SK-N-SH treated with all-trans-retinoic acid at 6 μM for 48 hours (cell line): Measurements from ENCODE around the gene HABP4.

Experiments
- ATAC-seq: fragments of 200-7000 bp; cut with Tn5 transposase; 3 replicates; pipeline ENCODE4 v1.9.1; 2020; ENCODE audit warnings: mild to moderate bottlenecking, moderate library complexity
- BACH2 ChIP-seq: fragments of 250-450 bp; sonication (Bioruptor Pico); IDR thresholded peaks from 2 replicates; pipeline ENCODE4 v1.9.0; 2021; ENCODE audit warnings: mild to moderate bottlenecking, borderline replicate concordance
- CSDC2 ChIP-seq: fragments of 250-450 bp; sonication (Bioruptor Pico); IDR thresholded peaks from 2 replicates; pipeline ENCODE4 v1.5.0; 2020; ENCODE audit warnings: mild to moderate bottlenecking, moderate library complexity
- ESRRG ChIP-seq: fragments of 250-450 bp; sonication (Bioruptor Pico); IDR thresholded peaks from 2 replicates; pipeline ENCODE4 v1.6.1; 2021; ENCODE audit warnings: mild to moderate bottlenecking
- GLIS3 ChIP-seq: fragments of 250-450 bp; sonication (Bioruptor Pico); IDR thresholded peaks from 2 replicates; pipeline ENCODE4 v1.5.0; 2020; ENCODE audit warnings: mild to moderate bottlenecking, moderate library complexity
- ISL1 ChIP-seq: fragments of 250-450 bp; sonication (Bioruptor Pico); IDR thresholded peaks from 2 replicates; pipeline ENCODE4 v2.1.2; 2022; ENCODE audit warnings: mild to moderate bottlenecking, moderate library complexity
- OSR1 ChIP-seq: fragments of 250-450 bp; sonication (Bioruptor Pico); IDR thresholded peaks from 2 replicates; pipeline ENCODE4 v1.8.0; 2022; ENCODE audit warnings: moderate library complexity, mild to moderate bottlenecking, inconsistent platforms
- PATZ1 ChIP-seq: fragments of 250-450 bp; sonication (Bioruptor Pico); IDR thresholded peaks from 2 replicates; pipeline ENCODE4 v1.8.0; 2020; ENCODE audit warnings: mild to moderate bottlenecking, moderate library complexity, borderline replicate concordance
- POU6F1 ChIP-seq: fragments of 250-450 bp; sonication (Bioruptor Pico); IDR thresholded peaks from 2 replicates; pipeline ENCODE4 v1.8.0; 2021; ENCODE audit warnings: low read depth, mild to moderate bottlenecking, moderate library complexity, borderline replicate concordance
- RARB ChIP-seq: fragments of 250-450 bp; sonication (Bioruptor Pico); IDR thresholded peaks from 2 replicates; pipeline ENCODE4 v1.8.0; 2021; ENCODE audit warnings: mild to moderate bottlenecking, moderate library complexity
- SNAI2 ChIP-seq: fragments of 250-450 bp; sonication (Bioruptor Pico); IDR thresholded peaks from 2 replicates; pipeline ENCODE4 v1.5.0; 2020; ENCODE audit warnings: mild to moderate bottlenecking, moderate library complexity
- TCF4 ChIP-seq: fragments of 250-450 bp; sonication (Bioruptor Pico); IDR thresholded peaks from 2 replicates; pipeline ENCODE4 v1.8.0; 2021; ENCODE audit warnings: mild to moderate bottlenecking, moderate library complexity, borderline replicate concordance
- TOX ChIP-seq: fragments of 250-450 bp; sonication (Bioruptor Pico); IDR thresholded peaks from 2 replicates; pipeline ENCODE4 v1.8.0; 2021; ENCODE audit warnings: mild to moderate bottlenecking, moderate library complexity, borderline replicate concordance
- TSHZ2 ChIP-seq: fragments of 250-450 bp; sonication (Bioruptor Pico); IDR thresholded peaks from 2 replicates; pipeline ENCODE4 v1.5.0; 2020; ENCODE audit warnings: mild to moderate bottlenecking, moderate library complexity
- ZC3H10 ChIP-seq: fragments of 250-450 bp; sonication (Bioruptor Pico); IDR thresholded peaks from 2 replicates; pipeline ENCODE4 v1.5.1; 2021; ENCODE audit warnings: mild to moderate bottlenecking, moderate library complexity
- ZFP3 ChIP-seq: fragments of 250-450 bp; sonication (Bioruptor Pico); IDR thresholded peaks from 2 replicates; pipeline ENCODE4 v1.5.0; 2020; ENCODE audit warnings: mild to moderate bottlenecking, moderate library complexity
- ZFP30 ChIP-seq: fragments of 450-650 bp; formaldehyde crosslinking; IDR thresholded peaks from 2 replicates; pipeline ENCODE4 v1.5.0; 2022; ENCODE audit warnings: mild to moderate bottlenecking, moderate library complexity
- ZNF565 ChIP-seq: fragments of 450-650 bp; formaldehyde crosslinking; conservative IDR thresholded peaks from 2 replicates; pipeline ENCODE4 v1.5.0; 2020; ENCODE audit warnings: low read depth, mild to moderate bottlenecking, moderate library complexity
- ZNF70 ChIP-seq: fragments of 450-650 bp; formaldehyde crosslinking; IDR thresholded peaks from 2 replicates; pipeline ENCODE4 v1.5.0; 2020; ENCODE audit warnings: mild to moderate bottlenecking, moderate library complexity
- ZNF8 ChIP-seq: fragments of 450-650 bp; formaldehyde crosslinking; IDR thresholded peaks from 2 replicates; pipeline ENCODE4 v1.5.0; 2020; ENCODE audit warnings: mild to moderate bottlenecking, moderate library complexity
- TF ChIP-seq, protein P1 (sequence below): fragments of 250-450 bp; sonication (Bioruptor Pico); IDR thresholded peaks from 2 replicates; pipeline ENCODE4 v1.5.1; 2020; ENCODE audit warnings: low read depth, mild to moderate bottlenecking, moderate library complexity
- TF ChIP-seq, protein P2 (sequence below): fragments of 250-450 bp; sonication (Bioruptor Pico); IDR thresholded peaks from 2 replicates; pipeline ENCODE4 v1.5.1; 2021; ENCODE audit warnings: mild to moderate bottlenecking, moderate library complexity

The HABP4 gene

DNA sequence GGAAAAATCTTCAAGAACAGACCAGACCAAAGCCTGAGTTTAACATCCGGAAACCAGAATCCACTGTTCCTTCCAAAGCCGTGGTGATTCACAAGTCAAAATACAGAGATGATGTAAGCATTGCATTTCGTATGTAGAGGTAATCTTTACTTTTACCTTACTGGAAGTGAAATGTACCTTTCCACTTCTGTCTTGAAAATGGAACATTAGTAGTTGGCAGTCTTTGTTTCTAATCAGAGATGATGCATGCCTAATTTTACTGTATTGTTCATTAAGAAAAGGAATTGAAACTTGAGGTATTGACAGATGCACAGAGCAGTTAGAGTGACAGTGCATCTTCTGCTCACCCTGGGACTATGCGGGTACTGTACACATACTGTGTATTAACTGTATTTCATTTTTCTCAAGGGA lies 34.6 kb downstream of the HABP4 start:
- ATAC-seq, result no peak
- TF ChIP-seq ZC3H10 (CRISPR knock-in tag) (no peak), ZNF70 (no peak), TSHZ2 (no peak), PATZ1 (CRISPR knock-in tag) (no peak), BACH2 (CRISPR knock-in tag) (no peak), ISL1 (CRISPR knock-in tag) (no peak), GLIS3 (no peak), ZNF8 (CRISPR knock-in tag) (no peak), ZNF565 (CRISPR knock-in tag) (no peak), TCF4 (CRISPR knock-in tag) (no peak), ZFP3 (no peak), ZFP30 (CRISPR knock-in tag) (no peak), TOX (CRISPR knock-in tag) (no peak), ESRRG (CRISPR knock-in tag) (no peak)
- TF ChIP-seq, protein P1, sequence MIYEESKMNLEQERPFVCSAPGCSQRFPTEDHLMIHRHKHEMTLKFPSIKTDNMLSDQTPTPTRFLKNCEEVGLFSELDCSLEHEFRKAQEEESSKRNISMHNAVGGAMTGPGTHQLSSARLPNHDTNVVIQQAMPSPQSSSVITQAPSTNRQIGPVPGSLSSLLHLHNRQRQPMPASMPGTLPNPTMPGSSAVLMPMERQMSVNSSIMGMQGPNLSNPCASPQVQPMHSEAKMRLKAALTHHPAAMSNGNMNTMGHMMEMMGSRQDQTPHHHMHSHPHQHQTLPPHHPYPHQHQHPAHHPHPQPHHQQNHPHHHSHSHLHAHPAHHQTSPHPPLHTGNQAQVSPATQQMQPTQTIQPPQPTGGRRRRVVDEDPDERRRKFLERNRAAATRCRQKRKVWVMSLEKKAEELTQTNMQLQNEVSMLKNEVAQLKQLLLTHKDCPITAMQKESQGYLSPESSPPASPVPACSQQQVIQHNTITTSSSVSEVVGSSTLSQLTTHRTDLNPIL (CRISPR knock-in tag), result no peak

- ATAC-seq, result no peak
- TF ChIP-seq ZFP3 (no peak), ZC3H10 (CRISPR knock-in tag) (no peak), BACH2 (CRISPR knock-in tag) (no peak), ZNF70 (no peak), ZFP30 (CRISPR knock-in tag) (no peak), TCF4 (CRISPR knock-in tag) (no peak), POU6F1 (CRISPR knock-in tag) (no peak), ESRRG (CRISPR knock-in tag) (no peak), GLIS3 (no peak), RARB (CRISPR knock-in tag) (no peak), OSR1 (CRISPR knock-in tag) (no peak), CSDC2 (CRISPR knock-in tag) (no peak), PATZ1 (CRISPR knock-in tag) (no peak), TOX (CRISPR knock-in tag) (no peak), ZNF565 (CRISPR knock-in tag) (no peak), SNAI2 (CRISPR knock-in tag) (no peak), TSHZ2 (no peak)
- TF ChIP-seq, protein P1 (CRISPR knock-in tag), result no peak
- TF ChIP-seq, protein P2, sequence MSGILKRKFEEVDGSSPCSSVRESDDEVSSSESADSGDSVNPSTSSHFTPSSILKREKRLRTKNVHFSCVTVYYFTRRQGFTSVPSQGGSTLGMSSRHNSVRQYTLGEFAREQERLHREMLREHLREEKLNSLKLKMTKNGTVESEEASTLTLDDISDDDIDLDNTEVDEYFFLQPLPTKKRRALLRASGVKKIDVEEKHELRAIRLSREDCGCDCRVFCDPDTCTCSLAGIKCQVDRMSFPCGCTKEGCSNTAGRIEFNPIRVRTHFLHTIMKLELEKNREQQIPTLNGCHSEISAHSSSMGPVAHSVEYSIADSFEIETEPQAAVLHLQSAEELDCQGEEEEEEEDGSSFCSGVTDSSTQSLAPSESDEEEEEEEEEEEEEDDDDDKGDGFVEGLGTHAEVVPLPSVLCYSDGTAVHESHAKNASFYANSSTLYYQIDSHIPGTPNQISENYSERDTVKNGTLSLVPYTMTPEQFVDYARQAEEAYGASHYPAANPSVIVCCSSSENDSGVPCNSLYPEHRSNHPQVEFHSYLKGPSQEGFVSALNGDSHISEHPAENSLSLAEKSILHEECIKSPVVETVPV (CRISPR knock-in tag), result no peak
These were observed 35.3 kb downstream of the HABP4 start for GRCh38 chr9:96485280-96485679.
